Muscle of leg (tissue), 11 donors: ENCODE measurements around the gene BCL2. TPM values are rescaled to one million over a fixed set of nuclear protein-coding genes. Genes with fewer than 3 reads are reported as not detected.
A peak's percentile ranks its signal among the peaks of the same experiment; 100 is the strongest.

Experiments
- DNase-seq: peaks from one replicate; pipeline ENCODE4 v3.0.0; 2013
- H3K27ac ChIP-seq: one replicate; pipeline ENCODE4 v1.5.1; 2013; ENCODE audit warnings: mild to moderate bottlenecking, low read length, control low read depth
- H3K27me3 ChIP-seq: one replicate; pipeline ENCODE4 v1.6.1; 2013; ENCODE audit warnings: low read length; ENCODE audit not compliant: control insufficient read depth, insufficient read depth
- H3K36me3 ChIP-seq: one replicate; pipeline ENCODE4 v1.6.1; 2013; ENCODE audit warnings: low read length; ENCODE audit not compliant: control insufficient read depth, insufficient read depth
- H3K4me1 ChIP-seq: one replicate; pipeline ENCODE4 v1.6.1; 2013; ENCODE audit warnings: low read length; ENCODE audit not compliant: control insufficient read depth, insufficient read depth
- H3K4me3 ChIP-seq: one replicate; pipeline ENCODE4 v1.5.1; 2013; ENCODE audit warnings: low read length, control low read depth
- H3K9me3 ChIP-seq: replicated peaks from 2 replicates; pipeline ENCODE4 v1.6.1; 2013; ENCODE audit warnings: low read depth, low read length; ENCODE audit not compliant: control insufficient read depth
- WGBS: methylation state at CpG from one replicate; pipeline ENCODE4 v1.1.5; 2013; ENCODE audit warnings: missing lambda C conversion rate; ENCODE audit not compliant: insufficient coverage; 5-methylcytosine and 5-hydroxymethylcytosine counted together
- polyA plus RNA-seq, 8 donors: library from polyadenylated mRNA; unstranded; fragments of 120-200 nt; gene quantifications; one replicate each; pipeline versions ENCODE4 v1.2.1 to v1.2.3, GENCODE V29; 2013; ENCODE audit warnings: inconsistent platforms in 1 of 8, low replicate concordance in 1 of 8; ENCODE audit not compliant: insufficient read length in 8 of 8, insufficient read depth in 1 of 8
- total RNA-seq: library from RNA; stranded (reverse); fragments of 120-200 nt; gene quantifications from one replicate; pipeline ENCODE4 v1.2.4, GENCODE V29; 2013

BCL2 gene
- total and polyA plus RNA-seq, 9 donors = 13.0 to 22.3 (median 16.5) TPM

GRCh38 chr18:63186520-63187222 is 132.9 kb downstream of the BCL2 start:
- Histone ChIP-seq H3K9me3 (no peaks in the 10 kb centered on the region), H3K27ac (no peak overlapping the region)
- WGBS = no CpG with 5 or more reads among the region's 2 CpGs

GRCh38 chr18:63185984-63186383 is 133.6 kb downstream of the BCL2 start:
- WGBS = no CpG with 5 or more reads among the region's 2 CpGs
- Histone ChIP-seq H3K36me3 (no peaks in the 10 kb centered on the region), H3K4me3 (no peak overlapping the region), H3K9me3 (no peaks in the 10 kb centered on the region), H3K27me3 (no peaks in the 10 kb centered on the region), H3K4me1 (peaks cover 41% of the 10 kb centered on the region), H3K27ac (peak overlapping the region; percentile 18)
- DNase-seq = peak; percentile 45

More at GRCh38 chr18:63186520-63187222, 132.9 kb downstream of the BCL2 start:
- Histone ChIP-seq H3K4me3 (no peak overlapping the region), H3K36me3 (no peaks in the 10 kb centered on the region), H3K4me1 (peaks cover 38% of the 10 kb centered on the region), H3K27me3 (no peaks in the 10 kb centered on the region)
- no peak for DNase-seq

- peak overlapping the region; percentile 73 for H3K27ac ChIP-seq
- H3K4me1 ChIP-seq = peaks cover 59% of the 10 kb centered on the region
- H3K36me3 ChIP-seq = no peaks in the 10 kb centered on the region
- no peaks in the 10 kb centered on the region for H3K9me3 ChIP-seq
- H3K27me3 ChIP-seq = no peaks in the 10 kb centered on the region
- 83% methylated on average over 8 of the region's 8 CpGs for WGBS
- DNase-seq = no peak
- no peak overlapping the region for H3K4me3 ChIP-seq
Observed at GRCh38 chr18:63183952-63184770, 135.4 kb downstream of the BCL2 start.

- peaks cover 67% of the 10 kb centered on the region for H3K4me1 ChIP-seq
Observed at GRCh38 chr18:63183378-63183777, 136.2 kb downstream of the BCL2 start.

GRCh38 chr18:63182861-63183260 is 136.7 kb downstream of the BCL2 start:
- 32% methylated on average over 3 of the region's 5 CpGs for WGBS

More at GRCh38 chr18:63183378-63183777, 136.2 kb downstream of the BCL2 start:
- DNase-seq = peak; percentile 81
- H3K4me3 ChIP-seq = no peak overlapping the region
- peak overlapping the region; percentile 73 for H3K27ac ChIP-seq
- 44% methylated on average over 5 of the region's 9 CpGs for WGBS
- no peaks in the 10 kb centered on the region for H3K36me3 ChIP-seq
- no peaks in the 10 kb centered on the region for H3K27me3 ChIP-seq
- no peaks in the 10 kb centered on the region for H3K9me3 ChIP-seq

GRCh38 chr18:63182310-63182772 is 137.2 kb downstream of the BCL2 start:
- H3K27ac ChIP-seq = peak overlapping the region; percentile 73

More at GRCh38 chr18:63182861-63183260, 136.7 kb downstream of the BCL2 start:
- Histone ChIP-seq H3K27me3 (no peaks in the 10 kb centered on the region), H3K9me3 (no peaks in the 10 kb centered on the region), H3K36me3 (no peaks in the 10 kb centered on the region), H3K4me3 (no peak overlapping the region), H3K27ac (peak overlapping the region; percentile 73), H3K4me1 (peaks cover 69% of the 10 kb centered on the region)
- no peak for DNase-seq

GRCh38 chr18:63181706-63182309 is 137.8 kb downstream of the BCL2 start:
- Histone ChIP-seq H3K4me3 (no peak overlapping the region), H3K4me1 (peaks cover 76% of the 10 kb centered on the region), H3K9me3 (no peaks in the 10 kb centered on the region), H3K27ac (peak overlapping the region; percentile 73), H3K36me3 (no peaks in the 10 kb centered on the region), H3K27me3 (no peaks in the 10 kb centered on the region)
- 31% methylated on average over 2 of the region's 5 CpGs for WGBS
- peak; percentile 52 for DNase-seq

More at GRCh38 chr18:63182310-63182772, 137.2 kb downstream of the BCL2 start:
- WGBS = 50% methylated on average over 5 of the region's 5 CpGs
- Histone ChIP-seq H3K9me3 (no peaks in the 10 kb centered on the region), H3K27me3 (no peaks in the 10 kb centered on the region), H3K4me3 (no peak overlapping the region), H3K36me3 (no peaks in the 10 kb centered on the region), H3K4me1 (peaks cover 73% of the 10 kb centered on the region)
- DNase-seq = no peak

GRCh38 chr18:63180971-63181376 is 138.6 kb downstream of the BCL2 start:
- WGBS = no CpG with 5 or more reads among the region's 5 CpGs
- Histone ChIP-seq H3K27me3 (no peaks in the 10 kb centered on the region), H3K4me3 (no peak overlapping the region), H3K27ac (no peak overlapping the region), H3K4me1 (peaks cover 76% of the 10 kb centered on the region), H3K36me3 (no peaks in the 10 kb centered on the region), H3K9me3 (no peaks in the 10 kb centered on the region)
- no peak for DNase-seq

- peaks cover 76% of the 10 kb centered on the region for H3K4me1 ChIP-seq
- no CpG with 5 or more reads among the region's 11 CpGs for WGBS
- H3K36me3 ChIP-seq = no peaks in the 10 kb centered on the region
- H3K27ac ChIP-seq = no peak overlapping the region
- DNase-seq = no peak
- H3K27me3 ChIP-seq = no peaks in the 10 kb centered on the region
- no peaks in the 10 kb centered on the region for H3K9me3 ChIP-seq
- no peak overlapping the region for H3K4me3 ChIP-seq
Observed at GRCh38 chr18:63180321-63180720, 139.2 kb downstream of the BCL2 start.

- H3K27me3 ChIP-seq = no peaks in the 10 kb centered on the region
- peaks cover 3% of the 10 kb centered on the region for H3K9me3 ChIP-seq
- no peak for DNase-seq
- no peak overlapping the region for H3K4me3 ChIP-seq
- peak overlapping the region; percentile 80 for H3K27ac ChIP-seq
- WGBS = no CpG with 5 or more reads among the region's 9 CpGs
- H3K36me3 ChIP-seq = no peaks in the 10 kb centered on the region
- H3K4me1 ChIP-seq = peaks cover 71% of the 10 kb centered on the region
Observed at GRCh38 chr18:63179422-63179821, 140.1 kb downstream of the BCL2 start.
